Mesothelial cell of epicardium (in vitro differentiated cells): Measurements from ENCODE around the gene EVC. TPM values are rescaled to one million over a fixed set of nuclear protein-coding genes. Genes with fewer than 3 reads are reported as not detected.

Experiments
- DNase-seq, 2 experiments: peaks; one replicate each; pipeline ENCODE4 v3.0.0; 2021; ENCODE audit warnings: low spot score in 2 of 2; ENCODE audit not compliant: unreplicated experiment in 2 of 2
- H3K27ac Mint-ChIP-seq: 2 replicates; pipeline ENCODE4 v1.8.0; 2021; ENCODE audit warnings: mixed read lengths
- H3K27me3 Mint-ChIP-seq: 2 replicates; pipeline ENCODE4 v1.8.0; 2021; ENCODE audit warnings: low read depth, mixed read lengths
- H3K36me3 Mint-ChIP-seq: 2 replicates; pipeline ENCODE4 v1.8.0; 2021; ENCODE audit warnings: mixed read lengths
- H3K4me1 Mint-ChIP-seq: 2 replicates; pipeline ENCODE4 v1.8.0; 2021; ENCODE audit warnings: mixed read lengths
- H3K4me3 Mint-ChIP-seq: 2 replicates; pipeline ENCODE4 v1.8.0; 2021; ENCODE audit warnings: mild to moderate bottlenecking, moderate library complexity, mixed read lengths
- H3K9me3 Mint-ChIP-seq: 2 replicates; pipeline ENCODE4 v1.8.0; 2021; ENCODE audit warnings: mixed read lengths
- CTCF ChIP-seq: fragments of 200-600 bp; sonication (generic); IDR thresholded peaks from one replicate; pipeline ENCODE4 v1.5.0; 2021; ENCODE audit warnings: antibody characterized with exemption; ENCODE audit not compliant: unreplicated experiment
- total RNA-seq: library from RNA; stranded (reverse); gene quantifications from 3 replicates; pipeline ENCODE4 v1.2.1, GENCODE V29; 2021

EVC gene
- total RNA-seq, 1 donor from 2014 or later = 51.4 TPM

DNA sequence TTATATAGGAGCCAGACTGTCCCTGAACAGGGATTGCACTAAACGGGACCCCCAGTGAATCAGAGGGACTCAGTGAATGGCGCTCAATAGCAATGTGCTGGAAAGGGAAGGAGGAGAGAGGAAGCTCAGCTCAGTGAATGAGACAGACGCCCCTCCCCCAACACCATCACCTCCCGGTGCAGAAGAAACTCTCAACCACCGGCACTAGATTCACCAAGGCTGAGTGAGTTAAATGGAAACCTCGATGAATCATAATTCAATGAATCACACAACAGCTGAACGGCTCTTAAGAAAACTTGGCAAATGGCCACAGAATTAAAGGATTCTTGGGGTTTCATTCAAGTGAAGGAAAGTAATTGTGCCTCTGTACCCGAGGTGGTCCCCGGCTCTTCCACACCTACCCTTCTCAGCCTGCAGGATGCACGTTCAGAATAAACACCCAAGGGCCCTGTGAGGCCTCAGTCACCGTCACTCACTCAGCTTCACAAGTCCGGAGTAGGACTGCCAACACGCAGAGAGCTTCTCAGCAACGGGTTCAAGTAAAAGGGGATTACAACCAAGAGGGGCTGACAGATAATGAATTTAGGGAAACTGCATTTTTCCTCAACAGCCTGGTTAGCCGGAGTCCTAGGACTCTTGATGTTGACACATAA is 152.6 kb downstream of the EVC start:
- TF ChIP-seq CTCF = no peak
- no peak for DNase-seq
- Mint-ChIP-seq H3K27me3 (peaks cover 10% of the 10 kb centered on the region), H3K4me1 (no peaks in the 10 kb centered on the region), H3K36me3 (no peaks in the 10 kb centered on the region), H3K4me3 (no peak overlapping the region), H3K27ac (no peak overlapping the region), H3K9me3 (no peaks in the 10 kb centered on the region)

Other genes with a start within 250 kb of the EVC start
- gene EVC2, start 2.6 kb upstream of the EVC start, total RNA-seq = 16.9 to 17.4 TPM (median 17.1 TPM) in 3 replicates
- gene CRMP1, start 181.9 kb downstream of the EVC start, total RNA-seq = 14.6 to 16.5 TPM (median 15.7 TPM) in 3 replicates